GM13976 (cell line): ENCODE results near the gene STRA6.

ENCODE experiments used
- DNase-seq: peaks from one replicate; pipeline ENCODE4 v3.0.0; 2012; ENCODE audit warnings: low spot score
- in situ Hi-C: fragments of 300-500 bp; cut with MboI; formaldehyde crosslinking; loops from one replicate; pipeline ENCODE4 v1.12.0; 2022; ENCODE audit warnings: low sequenced_read_pairs, mixed read lengths, inconsistent platforms; ENCODE audit not compliant: unreplicated experiment
- TF ChIP-seq, protein P1 (sequence below): IDR thresholded peaks from 2 replicates; pipeline ENCODE4 v1.5.1; 2012; ENCODE audit warnings: borderline replicate concordance, mild to moderate bottlenecking; ENCODE audit not compliant: insufficient read depth; ENCODE audit errors: extremely low read depth, missing control alignments, control extremely low read depth

STRA6 gene

DNA sequence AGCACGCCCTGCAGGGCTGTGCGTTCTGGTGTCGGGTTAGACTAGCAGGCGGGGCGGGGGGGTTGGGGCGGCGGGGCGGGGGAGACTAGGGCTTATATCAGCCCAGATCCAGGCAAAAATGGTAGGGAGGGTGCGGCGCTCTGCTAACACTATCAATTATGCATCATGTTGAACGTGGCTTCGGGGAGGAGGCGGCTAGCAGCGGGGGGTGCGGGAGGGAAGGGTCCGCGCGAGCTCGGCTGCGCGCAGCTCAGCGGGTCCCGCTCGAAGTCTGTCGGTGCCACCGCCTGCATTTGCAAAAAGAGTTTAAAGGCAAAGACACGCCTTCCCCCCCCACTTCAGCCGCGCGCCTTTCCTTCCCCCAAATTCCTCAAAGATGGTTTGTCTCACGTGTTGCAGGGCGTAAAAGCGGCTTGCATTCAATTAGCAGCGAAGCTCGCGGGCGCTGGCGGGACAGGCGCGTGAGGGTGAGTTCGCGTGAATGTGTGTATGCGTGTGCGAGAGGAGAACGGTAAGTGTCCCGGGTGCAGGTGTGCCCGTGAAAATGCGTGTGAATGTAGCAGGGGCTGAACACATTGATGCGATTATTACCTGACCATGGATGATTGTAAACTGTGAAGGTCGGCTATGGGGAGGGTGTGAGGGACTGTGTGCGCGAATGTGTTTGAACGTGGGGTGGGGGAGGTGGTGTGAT is 72.3 kb downstream of the STRA6 start, which contains the start of gene ISLR2:
ISLR2 (plus strand) TSS at position 432 of the 694 bp plus-strand sequence. CDS start 2,169 bp downstream, outside the sequence.
- no peak for DNase-seq
- in situ Hi-C loops = no loop called here
- TF ChIP-seq, protein P1, sequence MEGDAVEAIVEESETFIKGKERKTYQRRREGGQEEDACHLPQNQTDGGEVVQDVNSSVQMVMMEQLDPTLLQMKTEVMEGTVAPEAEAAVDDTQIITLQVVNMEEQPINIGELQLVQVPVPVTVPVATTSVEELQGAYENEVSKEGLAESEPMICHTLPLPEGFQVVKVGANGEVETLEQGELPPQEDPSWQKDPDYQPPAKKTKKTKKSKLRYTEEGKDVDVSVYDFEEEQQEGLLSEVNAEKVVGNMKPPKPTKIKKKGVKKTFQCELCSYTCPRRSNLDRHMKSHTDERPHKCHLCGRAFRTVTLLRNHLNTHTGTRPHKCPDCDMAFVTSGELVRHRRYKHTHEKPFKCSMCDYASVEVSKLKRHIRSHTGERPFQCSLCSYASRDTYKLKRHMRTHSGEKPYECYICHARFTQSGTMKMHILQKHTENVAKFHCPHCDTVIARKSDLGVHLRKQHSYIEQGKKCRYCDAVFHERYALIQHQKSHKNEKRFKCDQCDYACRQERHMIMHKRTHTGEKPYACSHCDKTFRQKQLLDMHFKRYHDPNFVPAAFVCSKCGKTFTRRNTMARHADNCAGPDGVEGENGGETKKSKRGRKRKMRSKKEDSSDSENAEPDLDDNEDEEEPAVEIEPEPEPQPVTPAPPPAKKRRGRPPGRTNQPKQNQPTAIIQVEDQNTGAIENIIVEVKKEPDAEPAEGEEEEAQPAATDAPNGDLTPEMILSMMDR = no peak

DNA sequence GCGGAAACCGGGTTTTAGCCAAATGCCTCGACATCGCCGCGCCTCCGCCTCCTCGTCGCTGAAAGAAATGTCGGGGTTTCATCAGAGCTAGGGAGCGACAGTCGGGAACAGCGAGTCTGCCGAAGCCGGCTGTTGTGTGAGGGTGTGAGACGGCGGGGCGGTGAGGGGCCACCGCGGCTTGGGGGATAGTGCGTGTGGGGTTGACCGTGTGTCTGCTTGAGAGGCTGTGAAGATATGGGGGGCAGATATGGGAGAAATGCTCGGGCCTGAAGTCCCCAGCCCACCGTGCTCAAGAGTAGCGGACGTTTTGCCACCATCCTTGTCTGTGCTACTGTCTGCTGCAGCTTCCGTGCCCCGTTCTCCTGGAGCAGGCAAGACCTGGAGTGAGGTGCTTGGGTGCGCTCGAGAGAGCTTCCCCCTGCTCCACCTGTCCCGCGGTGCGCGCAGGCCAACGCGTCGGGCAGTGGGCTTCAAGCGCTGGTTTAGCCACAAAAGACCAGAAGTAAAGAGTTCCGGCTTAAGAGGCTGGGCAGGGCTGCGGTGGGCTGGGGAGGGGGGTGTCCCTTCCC is 72.9 kb downstream of the STRA6 start:
- DNase-seq = no peak
- in situ Hi-C loops = loop anchor here (5.0 kb wide), 1 partner anchor 178 kb away; no protein-coding TSS in a partner anchor
- TF ChIP-seq, protein P1 = no peak
